Erythroblast (primary cell): Measurements from ENCODE around the gene C19orf12.
"Not testable (repeated sequence)": the region's sequence is repeated elsewhere in the genome, so short reads cannot be mapped to it uniquely, and the experiment has no call there.

Experiments
- DNase-seq, 2 experiments: peaks; one replicate each; lab custom pipeline; 2025; lab: John Stamatoyannopoulos, UW
- GATA1 ChIP-seq: IDR thresholded peaks from 2 replicates; pipeline ENCODE4 v1.6.1; 2011; ENCODE audit warnings: low read depth, mild to moderate bottlenecking, control low read depth, low read length, moderate library complexity
- POLR2A ChIP-seq: IDR thresholded peaks from 2 replicates; pipeline ENCODE4 v1.6.1; 2011; ENCODE audit warnings: mild to moderate bottlenecking, low read length

Gene C19orf12

GRCh38 chr19:29714371-29714952 lies 599 bp downstream of the C19orf12 start:
- DNase-seq: peak; percentile 33 to 39
- TF ChIP-seq GATA1: no peak
- TF ChIP-seq POLR2A: no peak

GRCh38 chr19:29712744-29713516 lies 2.1 kb downstream of the C19orf12 start:
- no peak for TF ChIP-seq POLR2A
- no peak for TF ChIP-seq GATA1
- DNase-seq: no peak

- TF ChIP-seq GATA1 (no peak), POLR2A (no peak)
Measured at GRCh38 chr19:29711584-29712132, 3.4 kb downstream of the C19orf12 start.

GRCh38 chr19:29709440-29709798 lies 5.6 kb downstream of the C19orf12 start:
- not testable (repeated sequence) for DNase-seq

More at GRCh38 chr19:29711584-29712132, 3.4 kb downstream of the C19orf12 start:
- DNase-seq: no peak

GRCh38 chr19:29708554-29709439 lies 6.3 kb downstream of the C19orf12 start:
- DNase-seq: no peak
- TF ChIP-seq GATA1 (no peak), POLR2A (no peak)

- no peak for TF ChIP-seq GATA1
- no peak for TF ChIP-seq POLR2A
- no peak for DNase-seq
Measured at GRCh38 chr19:29706635-29707034, 8.4 kb downstream of the C19orf12 start.

- TF ChIP-seq GATA1 (no peak), POLR2A (no peak)
- DNase-seq: no peak
Measured at GRCh38 chr19:29705706-29706105, 9.4 kb downstream of the C19orf12 start.

GRCh38 chr19:29704562-29705558 lies 10.2 kb downstream of the C19orf12 start:
- DNase-seq: no peak
- TF ChIP-seq POLR2A (no peak), GATA1 (no peak)

- TF ChIP-seq POLR2A (no peak), GATA1 (no peak)
Measured at GRCh38 chr19:29702963-29703320, 12.1 kb downstream of the C19orf12 start.

GRCh38 chr19:29702161-29702962 lies 12.7 kb downstream of the C19orf12 start:
- no peak for DNase-seq
- no peak for TF ChIP-seq GATA1
- TF ChIP-seq POLR2A: no peak

More at GRCh38 chr19:29702963-29703320, 12.1 kb downstream of the C19orf12 start:
- DNase-seq: no peak

- DNase-seq: no peak
- TF ChIP-seq GATA1 (no peak), POLR2A (no peak)
Measured at GRCh38 chr19:29700498-29700897, 14.6 kb downstream of the C19orf12 start.

- DNase-seq: no peak
- TF ChIP-seq GATA1 (no peak), POLR2A (no peak)
Measured at GRCh38 chr19:29699861-29700260, 15.2 kb downstream of the C19orf12 start.
